IMR-90 (cell line): ENCODE data around the gene SPACDR. TPM values are rescaled to one million over a fixed set of nuclear protein-coding genes. Genes with fewer than 3 reads are reported as not detected.
A peak's percentile ranks its signal among the peaks of the same experiment; 100 is the strongest.

Experiments
- ATAC-seq: fragments of 200-7000 bp; cut with Tn5 transposase; 2 replicates; pipeline ENCODE4 v1.9.1; 2020; ENCODE audit warnings: low read depth, mild to moderate bottlenecking, moderate library complexity
- BruUV-seq: library from RNA; stranded (reverse); fragments of 400-500 nt; replicated peaks from 2 replicates; lab custom pipeline; 2021; lab: Mats Ljungman, UMichigan
- CTCF ChIA-PET: fragments of 300-600 bp; formaldehyde crosslinking; extraction: SDS; loops from one replicate; lab custom pipeline; 2021; ENCODE audit warnings: antibody characterized with exemption; lab: Yijun Ruan, JAX
- POLR2A ChIA-PET: fragments of 300-600 bp; sonication (Branson Sonifier 250); formaldehyde crosslinking; loops from one replicate; lab custom pipeline; 2022; ENCODE audit warnings: antibody characterized with exemption; ENCODE audit not compliant: unreplicated experiment; lab: Charles Lee
- DNase-seq: peaks from one replicate; pipeline ENCODE4 v3.0.0; 2013
- H2AFZ ChIP-seq: replicated peaks from 2 replicates; pipeline ENCODE3; 2013; ENCODE audit warnings: low read length, mild to moderate bottlenecking; ENCODE audit not compliant: poor library complexity
- H2AK5ac ChIP-seq: 2 replicates; pipeline ENCODE4 v1.6.1; 2013; ENCODE audit warnings: low read depth, low read length, inconsistent platforms
- H2AK9ac ChIP-seq: replicated peaks from 2 replicates; pipeline ENCODE3; 2013; ENCODE audit warnings: mild to moderate bottlenecking, low read depth, low read length, moderate library complexity; ENCODE audit not compliant: poor library complexity
- H2BK120ac ChIP-seq: 2 replicates; pipeline ENCODE4 v1.6.1; 2013; ENCODE audit warnings: low read depth, low read length, inconsistent platforms
- H2BK15ac ChIP-seq: 3 replicates; pipeline ENCODE4 v1.6.1; 2013; ENCODE audit warnings: low read depth, low read length, inconsistent platforms
- H2BK20ac ChIP-seq: 2 replicates; pipeline ENCODE4 v1.6.1; 2013; ENCODE audit warnings: low read depth, mild to moderate bottlenecking, inconsistent platforms, low read length, moderate library complexity
- H2BK5ac ChIP-seq: 2 replicates; pipeline ENCODE4 v1.6.1; 2013; ENCODE audit warnings: mild to moderate bottlenecking, low read depth, low read length, inconsistent platforms; ENCODE audit not compliant: poor library complexity, severe bottlenecking
- H3K14ac ChIP-seq: replicated peaks from 2 replicates; pipeline ENCODE4 v1.6.1; 2013; ENCODE audit warnings: low read depth, low read length, inconsistent platforms
- H3K18ac ChIP-seq: 2 replicates; pipeline ENCODE4 v1.6.1; 2013; ENCODE audit warnings: low read depth, low read length, control low read depth
- H3K23ac ChIP-seq: 2 replicates; pipeline ENCODE4 v1.6.1; 2013; ENCODE audit warnings: low read depth, low read length, inconsistent platforms
- H3K27ac ChIP-seq: 2 replicates; pipeline ENCODE4 v1.5.1; 2013; ENCODE audit warnings: mild to moderate bottlenecking, control low read depth, low read length; ENCODE audit not compliant: insufficient read depth
- H3K27me3 ChIP-seq: 2 replicates; pipeline ENCODE4 v1.6.1; 2013; ENCODE audit warnings: low read length; ENCODE audit not compliant: control insufficient read depth, insufficient read depth
- H3K36me3 ChIP-seq: 2 replicates; pipeline ENCODE4 v1.6.1; 2013; ENCODE audit warnings: low read length, mixed read lengths; ENCODE audit not compliant: control insufficient read depth, insufficient read depth
- H3K4ac ChIP-seq: 2 replicates; pipeline ENCODE4 v1.6.1; 2013; ENCODE audit warnings: low read depth, low read length, inconsistent platforms
- H3K4me1 ChIP-seq: 2 replicates; pipeline ENCODE4 v1.6.1; 2013; ENCODE audit warnings: low read length, mixed read lengths; ENCODE audit not compliant: control insufficient read depth, insufficient read depth
- H3K4me2 ChIP-seq: 2 replicates; pipeline ENCODE4 v1.6.1; 2013; ENCODE audit warnings: low read depth, mild to moderate bottlenecking, control low read depth, low read length, moderate library complexity
- H3K4me3 ChIP-seq: 2 replicates; pipeline ENCODE4 v1.5.1; 2013; ENCODE audit warnings: low read depth, mild to moderate bottlenecking, control low read depth, low read length, moderate library complexity; ENCODE audit not compliant: insufficient read depth
- H3K56ac ChIP-seq: 2 replicates; pipeline ENCODE4 v1.6.1; 2013; ENCODE audit warnings: low read length, inconsistent platforms; ENCODE audit not compliant: insufficient read depth; ENCODE audit errors: extremely low read depth
- H3K79me1 ChIP-seq, 2 experiments: 2 replicates each; pipeline ENCODE4 v1.6.1; 2013; ENCODE audit warnings: low read length in 2 of 2, inconsistent platforms in 1 of 2, low read depth in 1 of 2
- H3K9ac ChIP-seq: 2 replicates; pipeline ENCODE4 v1.6.1; 2013; ENCODE audit warnings: low read depth, low read length, control low read depth
- H3K9me1 ChIP-seq: 2 replicates; pipeline ENCODE4 v1.6.1; 2013; ENCODE audit warnings: low read length, inconsistent platforms; ENCODE audit not compliant: insufficient read depth
- H3K9me3 ChIP-seq: 2 replicates; pipeline ENCODE4 v1.6.1; 2013; ENCODE audit warnings: low read length; ENCODE audit not compliant: control insufficient read depth, insufficient read depth
- H4K20me1 ChIP-seq: 2 replicates; pipeline ENCODE4 v1.6.1; 2013; ENCODE audit warnings: low read length, inconsistent platforms; ENCODE audit not compliant: insufficient read depth
- H4K5ac ChIP-seq: 2 replicates; pipeline ENCODE4 v1.6.1; 2013; ENCODE audit warnings: mild to moderate bottlenecking, low read depth, low read length, control low read depth
- H4K8ac ChIP-seq, 2 experiments: 2 replicates each; pipeline ENCODE4 v1.6.1; 2013; ENCODE audit warnings: low read depth in 2 of 2, low read length in 2 of 2, control low read depth in 1 of 2, inconsistent platforms in 1 of 2
- H4K91ac ChIP-seq: 2 replicates; pipeline ENCODE4 v1.6.1; 2013; ENCODE audit warnings: low read depth, low read length, inconsistent platforms; ENCODE audit not compliant: insufficient read depth
- BHLHE40 ChIP-seq: fragments of 150-350 bp; IDR thresholded peaks from 2 replicates; pipeline ENCODE4 v1.6.1; 2016; ENCODE audit warnings: mild to moderate bottlenecking, low read depth, low read length
- CEBPB ChIP-seq: IDR thresholded peaks from 2 replicates; pipeline ENCODE4 v1.6.1; 2012; ENCODE audit warnings: low read depth, low read length, improper control_type of control experiment
- CHD1 ChIP-seq: IDR thresholded peaks from 2 replicates; pipeline ENCODE4 v1.6.1; 2012; ENCODE audit warnings: low read depth, low read length, improper control_type of control experiment
- FOS ChIP-seq: fragments of 150-350 bp; IDR thresholded peaks from 2 replicates; pipeline ENCODE4 v1.6.1; 2016; ENCODE audit warnings: low read depth, low read length
- MAFK ChIP-seq: IDR thresholded peaks from 2 replicates; pipeline ENCODE4 v1.6.1; 2012; ENCODE audit warnings: low read depth, low read length, improper control_type of control experiment
- MAZ ChIP-seq: IDR thresholded peaks from 2 replicates; pipeline ENCODE4 v1.6.1; 2012; ENCODE audit warnings: low read depth, mild to moderate bottlenecking, low read length, improper control_type of control experiment, moderate library complexity, borderline replicate concordance
- MXI1 ChIP-seq: IDR thresholded peaks from 2 replicates; pipeline ENCODE4 v1.6.1; 2012; ENCODE audit warnings: low read depth, mild to moderate bottlenecking, low read length, moderate library complexity, borderline replicate concordance
- NFE2L2 ChIP-seq: fragments of 150-350 bp; IDR thresholded peaks from 2 replicates; pipeline ENCODE4 v1.6.1; 2016; ENCODE audit warnings: low read depth, mild to moderate bottlenecking, low read length
- POLR2A ChIP-seq: IDR thresholded peaks from 2 replicates; pipeline ENCODE4 v1.6.1; 2012; ENCODE audit warnings: mild to moderate bottlenecking, low read depth, low read length
- RAD21 ChIP-seq: IDR thresholded peaks from 2 replicates; pipeline ENCODE4 v1.6.1; 2012; ENCODE audit warnings: low read length, improper control_type of control experiment
- RCOR1 ChIP-seq: IDR thresholded peaks from 2 replicates; pipeline ENCODE4 v1.6.1; 2012; ENCODE audit warnings: mild to moderate bottlenecking, low read length, improper control_type of control experiment; ENCODE audit not compliant: insufficient replicate concordance
- RFX5 ChIP-seq: IDR thresholded peaks from 2 replicates; pipeline ENCODE4 v1.8.0; 2012; ENCODE audit warnings: low read depth, mild to moderate bottlenecking, low read length, moderate library complexity
- SMC3 ChIP-seq: fragments of 150-350 bp; IDR thresholded peaks from 2 replicates; pipeline ENCODE4 v1.6.1; 2016; ENCODE audit warnings: low read depth, mild to moderate bottlenecking, antibody characterized with exemption, low read length, moderate library complexity
- WGBS, 2 experiments: methylation state at CpG; one replicate each; pipeline versions ENCODE4 v1.1.5 to v1.1.7; 2013; ENCODE audit warnings: missing lambda C conversion rate in 2 of 2; ENCODE audit not compliant: insufficient read length in 1 of 2; ENCODE audit errors: extremely low coverage in 2 of 2; 5-methylcytosine and 5-hydroxymethylcytosine counted together
- dilution Hi-C: fragments of 300-500 bp; cut with HindIII; formaldehyde crosslinking; loops from one replicate; pipeline ENCODE4 v1.14.3; 2018; ENCODE audit warnings: low sequenced_read_pairs; ENCODE audit not compliant: unreplicated experiment
- in situ Hi-C: fragments of 300-500 bp; cut with MboI; formaldehyde crosslinking; loops from 3 replicates; pipeline ENCODE4 v1.14.3; 2019; ENCODE audit warnings: low sequenced_read_pairs, inconsistent platforms, mixed read lengths
- intact Hi-C: fragments of 100-400 bp; cut with micrococcal nuclease; formaldehyde crosslinking; loops from 2 replicates; pipeline ENCODE4 v1.10.0; 2022
- polyA plus RNA-seq, 3 experiments: library from polyadenylated mRNA; depleted of rRNA; stranded (reverse); fragments of >200 nt; gene quantifications; 2 replicates each; pipeline ENCODE4 v1.2.3, GENCODE V29; 2012; ENCODE audit warnings: low replicate concordance in 1 of 3
- total RNA-seq: library from RNA; depleted of rRNA; stranded (reverse); fragments of >200 nt; gene quantifications from 2 replicates; pipeline ENCODE4 v1.2.3, GENCODE V29; 2012
- TF ChIP-seq, protein P1 (sequence below): fragments of 150-350 bp; IDR thresholded peaks from 2 replicates; pipeline ENCODE4 v1.6.1; 2017; ENCODE audit warnings: mild to moderate bottlenecking, antibody characterized with exemption, low read length, low read depth
- TF ChIP-seq, protein P2 (sequence below): fragments of 150-350 bp; IDR thresholded peaks from 2 replicates; pipeline ENCODE4 v1.6.1; 2016; ENCODE audit warnings: low read depth, mild to moderate bottlenecking, low read length, moderate library complexity, borderline replicate concordance
- TF ChIP-seq, protein P3 (sequence below): conservative IDR thresholded peaks from 2 replicates; pipeline ENCODE4 v1.5.1; 2012; ENCODE audit warnings: mild to moderate bottlenecking, low read depth, low read length, improper control_type of control experiment

SPACDR gene
- total and polyA plus RNA-seq, 2 of the 4 experiments (the other 2 are of a cell fraction): 0.54 to 2.1 TPM

DNA sequence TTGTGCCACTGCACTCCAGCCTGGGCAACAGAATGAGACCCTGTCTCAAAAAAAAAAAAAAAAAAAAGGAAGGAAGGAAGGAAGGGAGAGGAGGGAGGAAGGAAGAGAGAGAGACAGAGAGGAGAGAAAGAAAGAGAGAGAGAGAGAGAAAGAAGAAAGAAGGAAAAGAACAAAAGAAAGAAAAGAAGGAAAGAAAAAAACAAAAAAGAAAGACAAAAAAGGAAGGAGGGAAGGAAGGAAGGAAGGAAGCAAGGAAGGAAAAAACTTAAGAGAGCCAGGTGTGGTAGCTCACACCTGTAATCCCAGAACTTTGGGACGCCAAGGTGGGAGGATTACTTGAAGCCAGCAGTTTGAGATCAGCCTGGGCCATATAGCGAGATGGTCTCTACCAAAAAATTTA lies 731 bp upstream of the SPACDR start:
- Histone ChIP-seq H3K4ac (peak overlapping the region; percentile 22; the same call in 1 of the 2 replicates), H3K27ac (no peak overlapping the region), H3K4me1 (peaks cover 12% of the 10 kb centered on the region), H2AFZ (no peak overlapping the region), H2AK9ac (no peak overlapping the region), H4K91ac (no peak overlapping the region), H4K20me1 (peaks cover 5% of the 10 kb centered on the region), H3K36me3 (peaks cover 23% of the 10 kb centered on the region; the same call in 1 of the 2 replicates), H3K9me1 (peaks cover 9% of the 10 kb centered on the region), H3K23ac (no peak overlapping the region), H3K14ac (no peak overlapping the region), H3K56ac (no peak overlapping the region), H4K5ac (no peak overlapping the region), H4K8ac (no peak overlapping the region), H2BK20ac (peak overlapping the region; percentile 56; the same call in 1 of the 2 replicates), H3K4me2 (no peak overlapping the region), H3K9me3 (no peaks in the 10 kb centered on the region), H2AK5ac (no peak overlapping the region), H3K18ac (no peak overlapping the region), H3K79me1 (peaks cover 2 to 18% of the 10 kb centered on the region in 2 experiments; a peak in 1 of 4 replicates), H2BK15ac (no peak overlapping the region), H2BK120ac (no peak overlapping the region), H3K4me3 (no peak overlapping the region), H2BK5ac (no peak overlapping the region), H3K9ac (no peak overlapping the region), H3K27me3 (no peaks in the 10 kb centered on the region)
- no peak for DNase-seq
- dilution Hi-C loops: no loop called here
- TF ChIP-seq CEBPB (no peak), RFX5 (no peak), RCOR1 (no peak), NFE2L2 (no peak), MAZ (no peak), MXI1 (no peak), MAFK (no peak), SMC3 (no peak), BHLHE40 (no peak), POLR2A (no peak), RAD21 (no peak), CHD1 (no peak), FOS (no peak)
- TF ChIP-seq, protein P1, sequence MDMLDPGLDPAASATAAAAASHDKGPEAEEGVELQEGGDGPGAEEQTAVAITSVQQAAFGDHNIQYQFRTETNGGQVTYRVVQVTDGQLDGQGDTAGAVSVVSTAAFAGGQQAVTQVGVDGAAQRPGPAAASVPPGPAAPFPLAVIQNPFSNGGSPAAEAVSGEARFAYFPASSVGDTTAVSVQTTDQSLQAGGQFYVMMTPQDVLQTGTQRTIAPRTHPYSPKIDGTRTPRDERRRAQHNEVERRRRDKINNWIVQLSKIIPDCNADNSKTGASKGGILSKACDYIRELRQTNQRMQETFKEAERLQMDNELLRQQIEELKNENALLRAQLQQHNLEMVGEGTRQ: no peak
- TF ChIP-seq, protein P2, sequence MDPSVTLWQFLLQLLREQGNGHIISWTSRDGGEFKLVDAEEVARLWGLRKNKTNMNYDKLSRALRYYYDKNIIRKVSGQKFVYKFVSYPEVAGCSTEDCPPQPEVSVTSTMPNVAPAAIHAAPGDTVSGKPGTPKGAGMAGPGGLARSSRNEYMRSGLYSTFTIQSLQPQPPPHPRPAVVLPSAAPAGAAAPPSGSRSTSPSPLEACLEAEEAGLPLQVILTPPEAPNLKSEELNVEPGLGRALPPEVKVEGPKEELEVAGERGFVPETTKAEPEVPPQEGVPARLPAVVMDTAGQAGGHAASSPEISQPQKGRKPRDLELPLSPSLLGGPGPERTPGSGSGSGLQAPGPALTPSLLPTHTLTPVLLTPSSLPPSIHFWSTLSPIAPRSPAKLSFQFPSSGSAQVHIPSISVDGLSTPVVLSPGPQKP: no peak
- TF ChIP-seq, protein P3, sequence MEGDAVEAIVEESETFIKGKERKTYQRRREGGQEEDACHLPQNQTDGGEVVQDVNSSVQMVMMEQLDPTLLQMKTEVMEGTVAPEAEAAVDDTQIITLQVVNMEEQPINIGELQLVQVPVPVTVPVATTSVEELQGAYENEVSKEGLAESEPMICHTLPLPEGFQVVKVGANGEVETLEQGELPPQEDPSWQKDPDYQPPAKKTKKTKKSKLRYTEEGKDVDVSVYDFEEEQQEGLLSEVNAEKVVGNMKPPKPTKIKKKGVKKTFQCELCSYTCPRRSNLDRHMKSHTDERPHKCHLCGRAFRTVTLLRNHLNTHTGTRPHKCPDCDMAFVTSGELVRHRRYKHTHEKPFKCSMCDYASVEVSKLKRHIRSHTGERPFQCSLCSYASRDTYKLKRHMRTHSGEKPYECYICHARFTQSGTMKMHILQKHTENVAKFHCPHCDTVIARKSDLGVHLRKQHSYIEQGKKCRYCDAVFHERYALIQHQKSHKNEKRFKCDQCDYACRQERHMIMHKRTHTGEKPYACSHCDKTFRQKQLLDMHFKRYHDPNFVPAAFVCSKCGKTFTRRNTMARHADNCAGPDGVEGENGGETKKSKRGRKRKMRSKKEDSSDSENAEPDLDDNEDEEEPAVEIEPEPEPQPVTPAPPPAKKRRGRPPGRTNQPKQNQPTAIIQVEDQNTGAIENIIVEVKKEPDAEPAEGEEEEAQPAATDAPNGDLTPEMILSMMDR: no peak
- WGBS, 2 experiments: no CpG with 5 or more reads among the region's 2 CpGs
- CTCF ChIA-PET: interaction anchor here (1.1 to 1.5 kb wide), 3 partner anchors 18 to 82 kb away, joined by 3 to 5 read pairs (median 5); no protein-coding TSS in a partner anchor
- BruUV-seq: no TSS peak
- intact Hi-C loops: loop anchor here (1.0 kb wide), 1 partner anchor 95 kb away; no protein-coding TSS in a partner anchor
- no peak for ATAC-seq
- in situ Hi-C loops: loop anchor here (10.0 to 25.0 kb wide), 2 partner anchors 230 to 398 kb away; partner anchors contain the start of genes GIGYF1, SLC12A9 and TRIP6
- POLR2A ChIA-PET: no interaction called here
